ENCODE results near the gene EIF4G3.
"Not testable (repeated sequence)": the region's sequence is repeated elsewhere in the genome, so short reads cannot be mapped to it uniquely, and the experiment has no call there.

EIF4G3 gene

DNA sequence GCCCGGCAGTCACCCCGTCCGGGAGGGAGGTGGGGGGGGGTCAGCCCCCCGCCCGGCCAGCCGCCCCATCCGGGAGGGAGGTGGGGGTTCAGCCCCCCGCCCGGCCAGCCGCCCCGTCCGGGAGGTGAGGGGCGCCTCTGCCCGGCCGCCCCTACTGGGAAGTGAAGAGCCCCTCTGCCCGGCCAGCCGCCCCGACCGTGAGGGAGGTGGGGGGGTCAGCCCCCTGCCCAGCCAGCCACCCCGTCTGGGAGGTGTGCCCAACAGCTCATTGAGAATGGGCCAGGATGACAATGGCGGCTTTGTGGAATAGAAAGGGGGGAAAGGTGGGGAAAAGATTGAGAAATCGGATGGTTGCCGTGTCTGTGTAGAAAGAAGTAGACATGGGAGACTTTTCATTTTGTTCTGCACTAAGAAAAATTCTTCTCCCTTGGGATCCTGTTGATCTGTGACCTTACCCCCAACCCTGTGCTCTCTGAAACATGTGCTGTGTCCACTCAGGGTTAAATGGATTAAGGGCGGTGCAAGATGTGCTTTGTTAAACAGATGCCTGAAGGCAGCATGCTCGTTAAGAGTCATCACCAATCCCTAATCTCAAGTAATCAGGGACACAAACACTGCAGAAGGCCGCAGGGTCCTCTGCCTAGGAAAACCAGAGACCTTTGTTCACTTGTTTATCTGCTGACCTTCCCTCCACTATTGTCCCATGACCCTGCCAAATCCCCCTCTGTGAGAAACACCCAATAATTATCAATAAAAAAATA, 152.4 kb downstream of the EIF4G3 start:
- not testable (repeated sequence) for DNase-seq

DNA sequence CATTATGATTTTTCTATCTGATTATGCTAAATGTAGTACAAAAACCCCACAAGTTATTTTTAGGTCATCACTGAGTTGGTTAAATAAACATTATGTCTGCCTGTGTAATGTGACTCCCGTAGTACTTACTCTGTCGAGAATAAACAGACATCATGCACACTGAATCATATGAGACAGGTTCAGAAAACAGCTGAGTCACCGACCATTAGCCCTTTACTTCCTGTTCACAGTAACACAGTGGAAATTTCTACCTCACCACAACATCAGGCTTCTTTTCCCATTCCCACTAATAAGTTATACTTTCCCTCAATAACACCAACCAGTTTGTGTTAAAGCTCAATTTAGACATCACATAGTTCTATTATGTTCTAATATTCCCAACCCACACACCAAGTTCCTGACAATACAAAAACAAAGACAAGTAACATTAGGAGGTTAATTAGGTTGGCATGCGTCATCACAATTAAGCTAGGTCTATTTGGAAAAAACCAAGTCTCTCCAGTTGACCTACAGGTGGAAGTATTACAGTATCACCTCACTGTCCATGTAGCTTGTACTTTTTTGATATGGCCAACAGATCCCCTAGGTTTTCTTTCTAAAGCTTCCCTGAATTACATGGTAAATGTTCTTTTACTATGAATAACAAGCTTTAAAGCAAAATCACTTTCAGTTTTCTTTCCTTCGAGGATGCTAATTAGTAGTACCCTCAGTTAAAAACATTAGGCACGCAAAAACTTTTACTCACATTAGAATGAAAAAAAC, 154.2 kb downstream of the EIF4G3 start:
- DNase-seq = no peak

DNA sequence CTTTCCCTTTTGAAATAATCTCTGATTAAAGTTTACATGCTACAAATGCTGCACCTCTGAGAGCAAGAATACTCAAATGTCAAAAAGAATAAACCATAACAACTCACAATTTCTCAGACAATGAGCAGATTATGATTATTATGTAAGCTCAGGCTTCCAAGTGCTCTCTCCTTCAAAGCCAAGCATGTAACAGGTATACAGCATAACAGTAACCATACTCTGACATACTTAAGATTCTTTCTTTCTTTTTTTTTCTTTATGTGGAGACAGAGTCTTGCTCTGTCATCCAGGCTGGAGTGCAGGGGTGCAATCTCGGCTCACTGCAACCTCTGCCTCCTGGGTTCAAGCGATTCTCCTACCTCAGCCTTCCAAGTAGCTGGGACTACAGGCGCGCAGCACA, 155.4 kb downstream of the EIF4G3 start:
- DNase-seq = no peak

DNA sequence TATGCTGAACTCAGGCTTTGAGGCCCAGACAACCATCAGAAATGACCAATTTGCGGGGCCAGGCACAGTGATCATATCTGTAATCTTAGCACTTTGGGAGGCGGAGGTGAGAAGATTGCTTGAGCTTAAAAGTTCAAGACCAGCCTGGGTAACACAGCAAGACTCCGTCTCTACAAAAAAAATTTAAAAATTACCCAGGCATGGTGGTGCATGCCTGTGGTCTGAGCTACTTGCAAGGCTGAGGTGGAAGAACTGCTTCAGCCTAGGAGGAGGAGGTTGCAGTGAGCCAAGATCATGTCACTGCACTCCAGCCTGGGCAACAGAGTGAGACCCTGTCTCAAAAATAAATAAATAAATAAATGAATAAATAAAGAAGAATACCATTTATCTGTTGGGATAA, 156.5 kb downstream of the EIF4G3 start:
- no peak for DNase-seq

DNA sequence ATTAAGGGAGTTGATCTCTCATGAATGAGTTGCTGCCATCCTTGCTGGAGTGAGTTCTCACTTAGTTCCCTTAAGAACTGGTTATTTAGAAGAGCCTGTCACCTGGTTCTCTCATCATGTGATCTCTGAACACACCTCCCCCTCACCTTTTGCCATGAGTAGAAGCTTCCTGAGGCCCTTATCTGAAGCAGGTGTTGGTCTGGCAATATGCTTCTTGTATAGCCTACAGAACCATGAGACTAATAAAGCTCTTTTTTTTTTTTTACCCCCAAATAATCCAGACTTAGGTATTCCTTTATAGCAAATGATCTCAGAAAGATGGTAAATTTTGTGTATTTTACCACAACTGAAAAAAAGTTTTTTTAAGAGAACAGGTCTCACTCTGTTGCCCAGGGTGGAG, 158.0 kb downstream of the EIF4G3 start:
- no peak for DNase-seq

DNA sequence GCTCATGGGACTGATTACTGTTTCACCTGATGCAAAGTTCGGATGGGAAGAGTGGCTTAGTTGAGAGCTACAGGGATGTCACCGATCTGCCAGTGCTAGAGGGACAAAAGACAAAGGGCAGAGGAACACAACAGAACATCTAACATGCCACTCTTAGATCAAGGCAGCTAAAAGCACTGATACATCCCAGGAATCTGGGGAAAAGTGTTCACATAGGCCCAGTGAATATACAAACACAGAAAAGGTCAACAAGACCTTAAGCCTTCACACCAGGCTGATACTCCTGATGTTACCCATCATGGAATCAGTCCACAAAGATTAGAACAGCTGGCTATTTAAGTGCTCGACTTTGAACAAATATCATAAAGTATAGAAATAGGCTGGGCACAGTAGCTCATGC, 163.2 kb downstream of the EIF4G3 start:
- DNase-seq = no peak

DNA sequence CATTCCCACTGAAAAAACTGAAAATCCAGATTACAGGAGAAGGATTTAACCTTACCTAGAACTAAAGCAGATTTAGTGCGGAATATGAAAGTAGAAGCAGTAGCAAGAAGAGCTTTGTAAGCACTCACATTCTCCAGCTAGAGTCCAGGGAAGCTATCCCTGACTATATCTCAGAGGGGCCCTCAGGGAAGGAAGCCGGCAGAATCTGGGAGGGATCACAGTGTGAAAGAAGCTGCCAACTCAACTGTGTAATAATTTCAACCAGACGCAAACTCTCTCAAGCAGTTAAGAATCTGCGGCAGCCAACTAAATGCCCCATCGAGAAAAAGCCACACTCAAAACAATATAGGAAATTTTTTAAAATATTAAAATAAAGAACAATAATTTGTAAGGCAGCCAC, 163.8 kb downstream of the EIF4G3 start:
- DNase-seq = no peak

DNA sequence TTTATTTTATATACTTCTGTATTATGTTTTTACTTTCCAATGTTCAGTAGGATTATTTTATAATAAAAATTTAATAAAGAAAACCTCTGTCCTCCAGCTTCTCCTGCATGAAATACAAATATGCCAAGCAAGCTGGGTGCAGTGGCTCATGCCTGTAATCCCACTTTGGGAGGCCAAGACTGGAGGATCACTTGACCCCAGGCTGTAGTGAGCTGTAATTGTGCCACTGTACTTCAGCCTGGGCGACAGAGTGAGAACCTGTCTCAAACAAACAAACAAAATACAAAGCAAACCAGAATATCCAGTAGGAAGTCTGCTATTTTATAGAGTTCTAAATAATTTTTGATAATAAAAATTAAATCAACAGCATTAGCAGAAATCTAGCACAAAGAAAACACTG, 168.8 kb downstream of the EIF4G3 start:
- no peak for DNase-seq

DNA sequence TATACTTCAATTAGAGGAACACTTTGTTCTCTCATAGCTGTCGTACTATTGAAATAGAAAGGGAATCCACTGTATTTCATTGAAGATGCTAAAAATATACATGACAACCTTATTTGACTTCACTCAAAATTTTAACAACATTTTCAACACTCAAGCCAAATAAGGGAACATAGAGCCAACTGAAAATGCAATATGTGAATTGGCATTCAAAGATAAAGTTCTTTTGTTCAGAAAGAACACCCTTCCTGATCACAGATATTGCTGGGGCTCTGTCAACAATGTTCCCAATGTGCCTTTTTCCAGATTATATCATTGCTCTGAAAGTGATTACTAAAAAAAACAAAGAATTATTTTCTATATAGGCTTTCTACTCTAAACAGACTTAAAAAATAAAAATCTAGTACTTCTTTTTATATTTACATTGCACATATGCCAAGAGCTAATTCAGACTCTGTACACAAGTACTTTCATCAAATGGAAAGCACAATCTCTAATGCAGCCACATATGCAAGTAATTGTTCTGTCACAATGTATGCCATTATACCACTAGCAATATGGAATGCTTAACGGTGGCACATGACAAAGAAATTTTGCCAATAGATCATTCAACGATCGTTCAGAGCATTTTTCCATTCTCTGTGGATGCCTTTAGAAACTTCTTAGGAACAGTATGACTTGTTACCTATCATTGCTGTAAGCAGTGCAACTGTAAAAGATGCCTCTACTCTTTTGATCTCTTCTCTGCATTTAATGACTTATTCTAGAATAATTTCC, 171.0 kb downstream of the EIF4G3 start:
- DNase-seq = no peak

DNA sequence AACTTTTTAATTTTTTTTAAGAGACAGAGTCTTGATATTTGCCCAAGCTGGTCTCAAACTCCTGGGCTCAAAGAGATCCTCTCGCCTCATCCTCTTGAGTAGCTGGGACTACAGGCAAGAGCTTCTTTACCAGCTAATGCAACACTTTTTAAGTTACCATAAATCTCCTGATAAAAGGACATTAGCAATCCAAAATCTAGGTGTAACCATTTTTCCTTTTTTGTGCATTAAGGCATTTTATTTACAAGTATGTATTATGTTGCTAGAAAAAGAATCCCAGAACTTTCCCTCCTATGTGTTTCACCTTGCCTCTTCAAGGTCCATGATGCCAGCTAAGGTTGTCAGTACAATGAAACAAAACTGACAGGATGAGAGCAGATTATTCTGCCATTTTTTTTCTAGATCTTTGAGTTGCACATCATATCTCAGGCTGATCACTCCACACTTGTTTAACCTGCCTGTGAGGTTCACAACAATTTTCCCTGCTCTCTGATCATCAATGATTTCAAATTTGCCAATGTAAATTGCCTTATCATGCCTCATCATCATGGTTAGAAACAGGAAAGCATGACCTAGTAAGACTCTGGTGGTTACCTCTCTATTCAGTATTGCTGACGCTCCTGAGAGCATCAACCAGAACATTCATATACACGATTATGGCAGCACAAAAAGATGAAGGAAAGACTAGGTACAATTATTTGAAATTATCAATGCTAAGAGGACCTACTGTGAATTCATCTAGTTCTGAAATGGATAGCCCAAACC, 173.2 kb downstream of the EIF4G3 start:
- no peak for DNase-seq

DNA sequence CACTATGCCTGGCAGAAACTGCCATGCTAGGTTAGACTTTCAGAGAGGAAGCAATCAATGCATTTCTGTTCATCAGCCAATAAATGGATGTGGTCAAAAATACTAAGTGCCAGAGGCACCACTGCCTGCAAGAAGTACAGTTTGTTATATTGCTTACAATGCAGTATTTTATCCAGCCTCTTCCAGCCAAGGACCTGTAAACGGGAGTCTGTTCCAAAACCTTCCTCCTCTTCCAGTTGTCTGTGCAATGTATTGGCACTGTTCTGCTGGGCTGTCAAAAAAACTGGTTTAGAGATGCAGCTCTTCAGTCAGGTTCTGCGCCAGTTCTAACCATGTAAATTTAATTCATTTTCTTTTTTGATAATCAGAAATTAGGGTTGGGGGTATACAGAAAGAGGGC, 175.7 kb downstream of the EIF4G3 start:
- no peak for DNase-seq

DNA sequence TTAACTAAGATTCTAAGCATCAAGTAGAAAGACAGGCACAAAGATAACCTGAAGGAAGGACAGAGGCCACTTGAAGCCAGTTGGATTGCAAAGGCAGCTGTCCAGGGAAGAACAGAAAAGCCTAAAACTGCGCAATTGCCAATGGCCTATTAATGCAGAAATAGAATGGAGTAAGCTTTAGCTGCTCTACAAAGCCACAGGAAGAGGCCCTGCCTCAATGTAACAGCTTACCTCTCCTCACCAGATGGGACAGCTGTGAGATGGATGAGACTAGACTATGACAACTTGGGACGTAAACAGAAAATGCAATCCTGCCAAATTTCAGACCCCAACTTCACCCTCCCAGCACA, 176.5 kb downstream of the EIF4G3 start:
- DNase-seq = no peak

DNA sequence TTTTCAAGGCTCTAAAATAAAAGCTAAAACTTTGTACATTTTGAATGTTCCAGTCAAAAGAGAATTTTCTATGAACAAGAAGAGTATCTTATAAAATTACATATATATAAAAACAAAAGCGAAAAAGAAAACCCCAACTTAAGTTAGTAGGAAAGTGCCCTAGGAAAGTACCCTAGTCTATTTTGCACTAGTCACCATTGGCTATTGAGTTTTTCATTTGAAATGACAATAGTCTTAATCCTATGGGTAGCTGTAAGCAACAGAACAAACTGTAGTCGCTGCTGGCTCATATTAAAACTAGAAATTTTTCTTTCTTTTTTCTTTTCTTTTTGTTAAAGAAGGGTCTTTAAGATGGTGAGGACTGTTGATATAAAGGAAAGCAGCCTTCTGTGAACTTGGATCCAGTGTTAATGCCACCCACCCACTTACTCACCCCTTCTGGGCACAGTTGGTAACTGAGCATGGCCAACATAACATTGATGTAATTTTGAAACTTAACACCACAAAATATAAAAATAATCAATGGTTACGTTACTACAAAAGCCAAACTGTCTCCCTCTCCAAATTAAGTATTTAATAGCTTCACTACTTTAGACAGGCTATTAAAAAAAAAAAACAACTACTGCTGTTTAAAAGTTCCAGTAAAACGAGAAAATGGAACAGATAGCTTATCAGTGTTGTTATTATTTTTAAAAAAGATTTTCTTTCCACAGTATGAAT, 177.0 kb downstream of the EIF4G3 start:
- no peak for DNase-seq

DNA sequence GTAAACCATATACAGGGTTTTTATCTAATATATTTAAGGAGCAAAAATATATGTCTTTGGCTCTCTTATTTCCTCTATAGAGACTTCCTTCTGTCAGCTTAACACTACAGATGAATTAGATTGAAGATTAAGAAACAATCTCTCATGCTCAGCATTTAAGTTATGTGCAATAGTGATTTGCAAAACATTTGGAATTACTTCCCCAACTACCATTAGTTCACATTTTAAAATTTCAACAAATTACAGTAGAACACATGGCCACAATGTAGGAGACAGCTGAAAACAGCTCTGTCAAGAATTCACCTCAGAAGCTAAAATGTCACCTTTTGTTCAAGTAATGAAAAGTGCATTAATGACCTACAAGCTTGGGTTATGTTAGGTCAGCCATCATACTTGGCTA, 177.9 kb downstream of the EIF4G3 start:
- DNase-seq = no peak

DNA sequence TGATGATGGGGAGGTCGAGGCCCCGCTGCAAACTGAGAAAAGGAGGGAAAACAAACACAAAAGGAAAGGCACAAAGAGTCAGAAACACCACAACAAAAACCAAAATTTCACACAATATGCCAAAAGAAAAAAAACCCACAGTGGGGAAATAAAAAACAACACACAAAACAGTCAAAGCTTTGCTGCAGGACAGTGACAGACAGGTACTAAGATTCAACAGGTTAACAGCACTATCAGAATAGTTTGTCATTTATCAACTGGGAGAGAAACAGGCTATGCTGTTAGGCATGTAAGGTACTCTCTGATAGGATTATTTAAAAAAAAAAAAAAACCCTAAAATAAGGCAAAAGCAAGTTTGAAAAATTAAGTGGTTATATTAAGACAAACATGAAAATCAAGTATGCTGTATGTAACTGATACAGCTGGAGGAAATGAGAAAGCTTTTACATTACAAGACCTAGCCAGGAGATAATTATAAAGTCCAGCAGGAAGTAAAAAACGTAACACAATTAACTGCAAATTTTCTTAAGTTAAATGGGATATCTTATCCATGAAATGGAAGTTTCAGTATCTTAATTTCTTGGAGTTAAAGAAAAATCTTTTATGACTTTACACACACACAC, 179.0 kb downstream of the EIF4G3 start:
- DNase-seq = no peak

DNA sequence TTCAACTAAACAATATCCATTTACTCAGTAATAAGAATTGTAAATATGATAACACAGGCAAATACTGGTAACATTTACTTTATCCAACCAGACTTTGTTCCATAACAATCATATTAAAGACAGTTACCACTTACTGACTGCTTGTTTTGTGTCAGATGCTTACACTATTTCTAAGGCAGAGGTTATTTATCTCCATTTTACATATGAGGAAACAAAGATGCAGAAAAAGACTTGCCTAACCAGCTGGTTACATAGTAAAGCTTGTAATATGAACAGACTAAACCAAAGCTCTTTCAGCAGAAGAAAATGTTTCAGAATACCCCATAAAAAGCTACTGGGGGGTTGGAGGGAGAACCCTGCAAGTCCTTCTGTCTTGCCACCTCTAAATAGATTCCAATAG, 180.1 kb downstream of the EIF4G3 start:
- no peak for DNase-seq

DNA sequence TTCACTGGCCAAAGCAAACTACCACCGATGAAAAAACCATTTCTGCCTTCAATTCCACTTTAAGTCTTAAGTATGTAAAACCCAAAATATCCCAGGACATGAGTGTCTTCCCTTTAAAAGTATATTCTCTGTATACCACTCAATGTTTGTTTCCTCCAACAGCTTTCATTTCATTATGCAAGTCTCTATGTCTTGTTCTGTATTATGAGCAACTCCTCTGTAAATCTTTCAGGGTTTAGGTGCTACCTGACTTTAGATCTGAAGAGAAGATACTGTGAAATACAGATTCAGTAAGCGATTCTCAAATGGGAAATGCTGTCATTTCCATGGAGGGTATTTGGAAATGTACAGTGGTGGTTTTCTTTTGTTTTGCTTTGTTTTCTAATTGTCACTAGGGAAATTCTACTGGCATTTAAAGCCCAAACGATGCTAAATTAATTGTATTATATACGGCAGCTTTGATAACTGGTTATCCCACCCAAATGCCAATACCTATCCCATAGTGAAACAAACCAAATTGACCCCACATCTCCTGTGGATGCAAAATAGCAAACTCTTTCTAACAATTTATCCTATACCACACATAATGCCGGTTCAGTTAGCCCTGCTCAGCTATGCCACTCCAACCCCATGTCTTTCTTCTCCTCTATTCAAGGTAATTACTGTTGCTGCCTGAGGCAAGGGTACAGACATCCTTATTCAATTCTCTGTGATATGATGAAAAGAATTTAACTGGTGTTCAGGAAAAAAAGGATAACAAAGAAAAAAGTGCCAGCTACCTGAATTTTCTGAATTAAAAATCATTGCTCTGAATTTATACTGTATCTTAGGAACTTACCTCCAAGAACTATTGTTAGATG, 182.8 kb downstream of the EIF4G3 start:
- DNase-seq = no peak

DNA sequence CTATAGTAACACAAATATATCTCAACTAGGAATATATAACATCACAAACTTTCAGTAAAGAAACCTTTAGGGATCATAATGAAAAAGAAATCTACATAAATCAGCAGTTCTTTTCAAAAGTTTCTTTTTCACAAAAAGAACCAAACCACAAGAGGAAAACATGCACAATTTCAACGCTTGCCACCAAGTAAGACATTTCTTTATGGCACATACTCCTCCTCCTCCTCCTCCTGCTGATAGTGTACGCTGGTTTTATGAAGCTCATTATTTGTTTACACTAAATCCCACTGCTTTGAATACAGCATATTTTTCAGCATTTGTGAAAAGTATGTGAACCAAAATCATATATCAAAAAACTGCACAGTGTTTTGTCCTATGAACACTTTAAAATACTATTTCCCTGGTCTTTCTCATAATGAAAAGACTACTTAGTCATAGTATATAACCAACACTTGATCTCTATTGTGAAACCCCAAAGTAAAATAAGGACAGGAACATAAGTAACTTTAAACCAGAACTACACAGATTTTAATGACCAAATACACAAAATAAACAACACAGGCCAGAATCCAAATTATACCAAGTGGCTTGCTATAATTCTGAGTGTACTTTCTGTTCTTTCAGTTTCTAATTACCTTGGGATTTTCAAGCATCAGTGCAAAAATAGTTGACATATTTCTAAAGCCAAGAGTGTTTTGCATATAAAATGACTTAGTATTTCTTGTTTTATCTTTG, 184.2 kb downstream of the EIF4G3 start:
- DNase-seq = no peak

DNA sequence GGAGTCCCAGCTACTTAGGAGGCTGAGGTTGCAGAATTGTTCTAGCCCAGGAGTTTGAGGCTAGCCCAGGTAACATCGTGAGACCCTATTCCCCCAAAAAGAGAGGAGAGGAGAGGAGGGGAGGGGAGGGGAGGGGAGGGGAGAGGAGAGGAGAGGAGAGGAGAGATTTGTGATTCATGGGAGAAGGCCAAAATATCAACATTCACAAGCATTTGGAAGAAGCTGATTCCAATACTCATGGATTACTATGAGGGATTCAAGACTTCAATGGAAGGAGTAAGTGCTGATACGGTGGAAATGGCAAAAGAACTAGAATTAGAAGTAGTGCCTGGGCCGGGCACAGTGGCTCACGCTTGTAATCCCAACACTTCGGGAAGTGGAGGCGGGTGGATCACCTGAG, 187.8 kb downstream of the EIF4G3 start:
- no peak for DNase-seq
